NCI-H1930 (cell line): ENCODE data around the gene PIM3.
"Not testable (repeated sequence)": the region's sequence is repeated elsewhere in the genome, so short reads cannot be mapped to it uniquely, and the experiment has no call there.

ENCODE experiments used
- DNase-seq, 2 experiments: peaks; one replicate each; lab custom pipeline; 2025; lab: John Stamatoyannopoulos, UW

PIM3 gene

DNA sequence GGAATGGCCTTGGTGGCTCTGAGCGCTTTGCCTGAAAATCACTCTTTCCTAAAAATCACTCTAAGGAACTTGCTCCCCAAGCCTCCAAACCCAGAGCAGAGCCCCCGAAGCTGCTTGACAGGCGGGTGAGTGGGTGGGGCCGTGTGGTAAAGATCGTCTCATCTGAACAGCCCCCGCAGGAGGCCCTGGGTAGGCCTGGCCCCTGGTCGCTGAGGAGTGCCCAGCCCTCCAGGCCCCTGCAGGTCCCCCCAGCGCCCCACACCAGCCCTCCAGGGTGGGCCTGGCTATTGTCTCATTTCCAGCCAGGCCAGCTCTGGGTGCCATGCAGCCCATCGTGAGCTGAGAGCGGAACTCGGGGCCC lies 17.2 kb upstream of the PIM3 start:
- DNase-seq = no peak

DNA sequence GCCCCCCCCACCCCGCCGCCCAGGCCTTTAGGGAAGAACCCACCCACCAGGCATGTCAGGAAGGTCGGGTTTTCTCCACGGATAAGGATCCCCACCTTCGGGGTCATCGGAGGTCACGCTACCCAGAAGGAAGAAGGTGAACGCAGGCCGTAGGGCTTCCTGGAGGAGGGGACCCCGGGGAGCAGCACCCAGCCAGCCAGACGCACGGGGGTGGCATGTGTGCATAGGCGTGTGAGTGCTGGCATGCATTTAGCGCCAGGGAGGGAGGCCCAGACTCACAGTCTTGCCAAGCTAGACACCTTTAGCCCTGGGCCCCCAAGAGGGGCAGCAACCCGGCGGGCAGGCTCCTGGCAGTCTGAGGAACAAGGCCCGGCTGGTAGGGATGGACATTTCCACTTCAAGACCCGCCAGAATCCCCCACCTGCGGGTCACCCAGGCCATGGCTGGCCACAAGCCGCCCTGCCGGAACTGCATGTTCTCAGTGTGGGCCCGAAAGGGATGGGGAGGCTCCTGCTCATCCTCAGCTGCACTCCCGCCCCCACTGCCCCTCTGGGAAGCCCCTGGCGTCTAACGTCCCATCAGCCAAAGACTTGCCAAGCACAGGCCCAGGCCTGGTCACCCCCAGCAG lies 16.7 kb upstream of the PIM3 start:
- no peak for DNase-seq

DNA sequence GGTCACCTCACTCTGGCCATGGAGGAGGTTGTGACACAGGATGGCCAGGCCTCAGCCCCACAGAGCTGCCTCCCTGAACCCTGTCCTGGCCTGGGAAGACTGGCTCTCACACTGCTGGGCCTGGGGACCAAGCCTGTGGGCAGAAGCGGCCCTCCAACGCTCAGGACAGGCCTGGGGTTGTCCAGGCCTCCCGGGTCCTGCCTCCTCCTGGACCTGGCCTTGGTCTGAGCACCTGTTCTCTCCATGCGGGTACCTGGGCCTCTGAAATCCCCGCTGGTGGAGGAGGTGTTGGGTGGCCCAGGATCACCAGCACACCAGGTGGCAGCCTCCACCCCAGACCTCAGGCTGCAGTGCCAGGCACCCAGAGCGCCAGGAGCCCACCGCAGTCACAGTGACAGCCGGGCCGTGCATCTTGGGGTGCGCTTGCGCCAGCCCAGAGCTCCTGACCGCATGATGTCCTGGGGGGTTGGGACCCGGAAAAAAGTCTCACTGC lies 16.1 kb upstream of the PIM3 start:
- DNase-seq = no peak

DNA sequence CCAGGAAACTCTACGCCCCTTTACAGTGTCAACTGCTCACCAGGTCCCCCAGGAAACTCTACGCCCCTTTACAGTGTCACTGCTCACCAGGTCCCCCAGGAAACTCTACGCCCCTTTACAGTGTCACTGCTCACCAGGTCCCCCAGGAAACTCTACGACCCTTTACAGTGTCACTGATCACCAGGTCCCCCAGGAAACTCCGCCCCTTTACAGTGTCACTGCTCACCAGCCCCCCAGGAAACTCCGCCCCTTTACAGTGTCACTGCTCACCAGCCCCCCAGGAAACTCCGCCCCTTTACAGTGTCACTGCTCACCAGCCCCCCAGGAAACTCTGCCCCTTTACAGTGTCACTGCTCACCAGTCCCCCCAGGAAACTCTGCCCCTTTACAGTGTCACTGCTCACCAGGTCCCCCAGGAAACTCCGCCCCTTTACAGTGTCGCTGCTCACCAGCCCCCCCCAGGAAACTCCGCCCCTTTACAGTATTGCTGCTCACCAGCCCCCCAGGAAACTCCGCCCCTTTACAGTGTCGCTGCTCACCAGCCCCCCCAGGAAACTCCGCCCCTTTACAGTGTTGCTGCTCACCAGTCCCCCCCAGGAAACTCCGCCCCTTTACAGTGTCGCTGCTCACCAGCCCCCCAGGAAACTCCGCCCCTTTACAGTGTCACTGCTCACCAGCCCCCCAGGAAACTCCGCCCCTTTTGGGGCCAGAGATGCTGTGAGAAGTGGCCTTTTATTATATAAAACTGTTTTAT lies 15.4 kb upstream of the PIM3 start:
- DNase-seq = not testable (repeated sequence)

DNA sequence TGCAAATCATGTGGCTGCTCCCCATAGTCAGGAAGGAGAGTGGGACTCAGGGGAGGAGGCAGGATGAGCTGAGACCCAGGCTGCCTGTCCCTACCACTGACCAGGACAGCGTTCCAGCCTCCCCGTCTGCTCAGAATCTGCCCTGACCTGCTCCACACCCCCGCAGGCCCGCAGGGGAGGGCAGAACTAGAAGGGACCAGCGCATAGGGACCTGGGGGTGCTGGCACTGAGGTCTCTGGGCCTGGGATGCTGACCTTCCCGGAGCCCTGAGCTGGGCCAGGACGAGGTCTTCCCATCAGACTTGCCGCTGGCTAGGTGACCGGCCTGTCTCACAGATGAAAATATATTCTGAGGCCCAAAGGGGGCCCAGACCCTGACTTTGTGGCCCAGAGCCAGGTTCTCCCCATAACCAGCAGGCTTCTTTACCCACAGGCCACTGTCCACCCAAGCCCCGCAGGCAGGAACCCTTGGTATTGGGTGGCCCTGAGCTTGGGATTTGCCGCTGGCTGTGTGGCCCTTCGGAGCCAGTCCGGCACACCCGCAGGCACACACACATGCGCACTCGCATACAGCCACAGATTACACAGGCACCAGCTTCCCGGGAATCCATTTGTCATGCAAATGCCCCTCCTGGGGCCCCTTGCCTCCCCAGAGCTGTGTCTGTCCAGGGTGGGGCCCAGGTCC lies 13.8 kb upstream of the PIM3 start:
- DNase-seq = no peak

DNA sequence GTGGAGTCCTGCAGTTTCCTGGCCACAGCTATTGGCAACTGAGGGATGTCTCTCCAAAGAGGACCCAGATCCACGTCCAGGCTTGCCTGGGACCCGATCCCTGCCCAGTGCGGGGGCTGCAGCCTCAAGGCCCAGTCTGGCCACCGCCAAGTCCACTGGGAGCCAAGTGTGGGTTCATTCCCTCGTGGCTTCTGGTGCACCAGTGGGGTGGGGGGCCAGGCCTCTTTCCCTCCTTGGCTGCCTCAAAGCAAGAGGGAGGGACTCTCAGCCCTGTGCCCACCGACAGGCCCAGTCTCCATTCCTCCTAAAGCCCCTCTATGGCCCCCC lies 13.3 kb upstream of the PIM3 start:
- no peak for DNase-seq

DNA sequence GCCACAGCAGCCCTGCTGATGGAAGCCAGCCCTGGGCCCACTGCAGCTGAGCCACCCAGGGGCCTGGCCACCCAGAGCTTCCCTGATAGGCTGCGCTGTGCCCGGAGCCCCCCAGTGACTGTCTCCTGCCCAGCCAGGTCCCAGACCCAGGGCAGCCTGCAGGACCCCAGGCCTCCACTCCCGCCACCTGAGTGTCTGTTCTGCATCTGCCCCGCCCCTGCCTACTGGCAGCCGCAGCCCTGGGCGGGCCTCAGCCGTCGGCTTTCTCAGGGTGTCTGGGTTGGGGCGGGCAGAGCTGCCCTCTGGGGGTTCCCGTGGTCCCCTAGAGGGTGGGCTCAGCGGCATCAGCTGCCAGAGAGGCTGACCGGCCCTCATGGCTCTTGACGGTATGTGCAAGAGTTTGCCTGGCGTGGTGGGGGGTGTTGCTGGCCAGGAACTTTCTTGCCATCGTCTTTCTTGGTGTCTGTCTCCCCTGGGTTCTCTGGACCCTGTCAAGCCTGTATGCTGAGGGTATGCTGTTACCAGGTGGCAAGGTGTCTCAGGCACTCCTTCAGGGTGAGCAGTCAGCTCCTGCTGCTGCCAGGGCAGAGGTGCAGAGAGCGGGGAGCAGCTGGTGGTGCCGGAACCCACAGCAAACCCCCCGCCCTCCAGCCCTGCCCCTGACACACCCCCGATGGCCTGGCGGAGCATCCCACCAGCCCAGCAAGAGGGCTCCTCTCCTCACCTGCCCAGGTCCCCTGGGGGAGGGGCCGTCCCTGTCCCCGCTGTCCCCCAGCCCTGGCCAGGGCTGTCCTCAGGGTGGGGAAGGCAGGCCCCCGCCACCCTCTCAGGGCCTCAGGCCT lies 12.2 kb upstream of the PIM3 start:
- no peak for DNase-seq

DNA sequence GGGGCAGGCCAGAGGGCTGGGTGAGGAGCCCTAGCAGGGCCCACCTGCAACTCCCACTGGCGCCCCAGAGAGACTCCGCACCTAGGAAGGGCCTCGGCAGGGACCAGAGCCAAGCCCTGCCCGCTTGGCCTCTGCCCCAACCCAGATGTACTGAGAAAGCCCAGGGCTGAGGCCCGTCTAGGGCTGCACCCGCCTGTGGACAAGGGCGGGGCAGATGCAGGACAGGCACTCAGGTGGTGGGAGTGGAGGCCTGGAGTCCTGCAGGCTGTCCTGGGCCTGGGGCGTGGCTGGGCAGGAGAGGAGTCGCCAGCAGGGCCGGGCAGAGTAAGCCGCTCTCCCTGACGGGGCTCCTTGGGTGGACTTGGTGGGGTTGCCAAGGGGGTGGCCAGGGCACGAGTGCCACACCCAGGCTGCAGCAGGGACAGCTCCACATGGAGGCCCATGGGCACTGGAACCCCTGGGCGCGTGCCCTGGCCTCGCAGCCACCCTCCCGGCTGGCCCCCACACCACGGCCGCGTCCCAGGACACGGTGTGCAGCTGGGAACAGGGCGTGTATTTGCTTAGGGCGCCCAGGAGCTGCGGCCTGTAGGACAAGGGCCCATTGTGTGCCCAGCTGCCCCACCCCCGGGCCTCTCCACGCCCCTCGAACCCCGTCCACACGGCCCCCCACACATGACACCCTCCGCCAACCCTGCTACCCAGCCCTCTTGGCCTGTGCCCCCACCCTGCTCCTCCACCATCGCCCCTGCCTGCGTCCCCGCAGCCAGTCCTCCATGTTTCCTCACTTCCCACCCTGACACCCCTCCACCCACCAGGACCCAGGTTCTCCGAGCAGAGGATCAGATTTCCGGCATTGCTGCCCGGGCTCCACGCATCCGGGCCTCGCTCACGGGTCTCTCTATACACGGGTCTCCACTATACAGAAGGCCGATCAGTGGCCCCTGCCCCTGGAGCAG lies 11.3 kb upstream of the PIM3 start:
- no peak for DNase-seq

DNA sequence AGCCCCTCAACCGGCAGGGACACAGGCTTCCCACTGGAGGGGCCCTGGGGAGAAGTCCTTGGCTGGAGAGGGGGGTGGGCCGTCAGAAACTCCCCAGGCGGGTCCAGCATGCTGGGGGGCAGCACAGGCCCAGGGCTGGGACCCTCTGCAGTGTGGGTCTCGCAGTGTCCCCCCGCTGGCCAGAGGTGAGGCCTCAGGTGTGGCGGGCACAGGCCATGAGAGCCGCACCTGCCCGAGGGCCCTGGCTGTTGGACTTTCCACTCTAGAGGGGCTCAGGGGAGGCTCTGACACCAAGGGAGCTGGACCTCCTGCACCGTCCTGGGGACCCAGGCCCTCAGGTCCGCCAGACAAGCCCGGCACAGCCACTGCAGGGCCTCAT lies 10.7 kb upstream of the PIM3 start:
- no peak for DNase-seq

DNA sequence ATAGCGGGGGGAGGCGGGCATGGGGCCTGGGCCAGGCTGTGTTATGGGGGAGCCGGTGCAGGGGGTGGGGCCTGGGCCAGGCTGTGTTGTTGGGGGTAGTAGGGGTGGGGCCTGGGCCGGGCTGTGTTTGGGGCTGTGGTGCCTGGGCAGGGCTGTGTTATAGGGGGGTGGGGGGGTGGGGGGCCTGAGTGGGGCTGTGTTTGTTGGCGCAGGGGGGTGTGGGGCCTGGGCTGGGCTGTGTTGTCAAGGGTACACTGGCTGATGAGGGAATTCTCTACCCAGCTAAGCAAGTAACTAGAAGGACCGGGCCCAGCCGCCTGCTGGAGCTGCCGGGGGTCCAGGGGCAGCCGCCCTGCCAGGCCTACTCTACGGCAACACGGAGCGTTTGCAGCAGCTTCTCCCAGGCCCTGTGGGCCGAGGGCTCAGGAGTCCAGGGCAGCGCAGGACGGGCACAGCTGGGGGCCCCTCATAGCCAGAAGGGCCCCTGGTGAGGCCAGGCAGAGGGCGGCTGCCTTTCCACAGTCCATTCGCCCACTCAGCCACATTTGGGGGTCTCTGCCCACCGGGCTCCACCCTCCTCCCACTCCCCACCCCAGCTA lies 10.1 kb upstream of the PIM3 start:
- no peak for DNase-seq

DNA sequence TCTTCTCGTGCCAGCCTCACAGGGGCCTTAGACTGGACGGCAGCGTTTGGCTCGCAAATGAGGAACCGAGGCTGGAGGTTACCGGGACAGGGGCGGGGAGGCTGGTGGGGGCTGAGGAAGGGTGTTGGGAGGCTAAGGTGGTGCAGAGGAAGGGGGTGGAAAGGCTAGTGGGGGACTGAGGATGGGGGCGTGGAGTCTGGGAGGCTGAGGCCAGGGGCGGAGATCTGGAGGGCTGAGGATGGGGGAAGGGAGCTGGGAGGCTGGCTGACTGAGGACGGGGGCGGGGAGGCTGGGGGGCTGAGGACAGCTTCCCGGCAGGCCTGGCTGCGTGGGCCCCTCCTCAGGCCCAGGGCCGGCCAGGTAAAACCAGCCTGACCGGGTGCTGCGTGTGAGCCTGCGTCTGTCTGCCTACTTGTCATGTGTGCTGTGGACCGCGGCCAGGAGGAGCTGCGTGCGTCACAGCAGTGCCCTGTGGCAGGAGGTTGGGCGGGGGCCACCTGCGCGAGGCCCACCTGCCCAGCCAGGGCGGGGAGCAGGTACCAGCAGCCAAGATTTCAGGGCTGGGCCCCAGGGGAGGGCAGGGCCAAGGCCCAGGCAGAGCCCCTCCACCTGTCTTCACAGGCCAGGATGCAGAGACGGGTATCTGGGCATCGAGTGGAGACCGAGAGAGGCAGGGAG lies 9.4 kb upstream of the PIM3 start:
- DNase-seq = no peak

DNA sequence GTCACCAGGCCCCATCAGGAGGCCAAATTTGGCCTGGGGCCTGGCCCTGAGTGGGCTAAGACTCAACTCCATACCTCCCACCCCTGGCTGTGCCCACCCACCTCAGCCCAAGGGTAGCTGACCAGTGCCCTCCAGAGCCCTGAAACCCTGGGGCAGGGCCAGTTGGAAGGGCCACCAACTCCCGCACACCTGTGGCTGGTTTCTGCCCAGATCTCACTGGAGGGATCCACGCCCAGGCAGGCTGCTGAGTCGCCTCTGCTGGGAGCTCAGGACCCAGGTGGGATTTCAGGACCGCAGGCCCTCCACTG lies 8.9 kb upstream of the PIM3 start:
- no peak for DNase-seq

DNA sequence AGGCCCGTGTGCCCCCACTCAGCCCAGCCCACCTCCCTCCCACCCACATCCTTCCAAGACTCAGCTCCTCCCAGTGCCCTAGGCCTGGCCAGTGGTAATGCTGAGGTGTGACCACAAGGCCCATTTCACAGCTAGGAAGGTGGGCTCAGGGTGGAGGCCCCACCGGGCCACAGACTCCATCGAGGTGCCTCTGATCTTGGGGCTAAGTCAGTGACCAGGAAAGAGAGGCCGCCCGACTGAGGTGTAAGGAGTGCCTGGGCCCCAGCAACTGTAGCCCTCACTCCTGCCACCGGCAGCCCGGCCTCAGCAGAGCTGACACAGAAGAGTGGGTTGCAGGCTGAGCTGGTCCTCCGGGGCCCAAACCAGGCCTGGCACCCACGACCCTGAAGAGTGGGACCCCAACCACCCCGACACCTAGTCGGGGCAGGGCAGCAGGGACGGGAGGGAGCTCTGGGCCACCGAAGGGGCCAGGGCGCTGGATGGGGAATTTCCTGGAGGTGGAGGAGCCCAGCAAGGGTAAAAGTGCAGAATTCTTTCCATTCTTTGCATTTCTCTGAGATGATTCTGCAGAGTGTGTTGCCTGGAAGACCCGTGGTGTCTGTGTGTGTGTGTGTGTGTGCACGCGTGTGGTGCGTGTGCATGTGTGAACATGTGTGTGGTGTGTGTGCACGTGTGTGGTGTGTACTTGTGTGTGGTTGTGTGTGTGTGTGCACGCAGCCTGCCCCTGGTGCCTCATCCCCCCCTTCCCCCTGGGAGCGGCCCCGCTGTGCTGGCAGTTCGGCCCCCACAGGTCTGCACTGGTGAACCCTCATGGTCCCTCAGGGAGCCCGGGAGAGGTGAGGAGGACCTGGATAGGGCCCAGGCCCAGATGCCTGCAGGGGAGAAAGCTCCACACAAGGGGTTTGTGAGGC lies 8.3 kb upstream of the PIM3 start:
- no peak for DNase-seq

DNA sequence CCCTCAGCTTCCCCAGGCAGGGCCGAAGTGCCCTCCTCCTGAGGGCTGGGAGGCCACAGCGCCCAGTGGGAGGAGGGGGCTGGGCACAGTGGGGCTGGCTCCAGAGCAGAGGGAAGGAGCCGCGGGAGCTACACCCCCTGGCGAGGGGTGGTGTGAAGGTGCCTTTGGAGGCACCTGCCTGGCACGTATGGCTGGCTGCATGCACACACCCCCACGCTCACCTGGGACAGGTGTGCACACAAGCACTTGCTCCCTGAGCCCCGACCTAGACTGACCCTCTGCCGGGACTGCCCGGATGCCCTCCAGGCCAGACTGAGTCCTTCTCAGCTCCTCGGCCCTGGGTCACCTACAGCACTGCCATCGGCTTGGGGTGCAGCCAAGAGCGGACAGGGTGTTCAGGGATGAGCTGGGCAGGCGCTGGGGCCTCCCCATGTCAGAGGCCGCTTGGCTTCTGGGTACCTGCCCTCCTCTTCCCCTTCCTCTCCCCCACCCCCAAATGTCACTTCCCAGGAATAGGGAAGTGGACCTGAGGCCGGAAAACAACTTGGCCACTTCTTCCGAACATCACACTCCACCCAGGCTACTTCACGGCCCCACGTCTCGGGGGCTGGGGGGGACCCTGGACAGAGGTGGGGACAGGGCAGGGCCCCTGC lies 7.4 kb upstream of the PIM3 start:
- no peak for DNase-seq

DNA sequence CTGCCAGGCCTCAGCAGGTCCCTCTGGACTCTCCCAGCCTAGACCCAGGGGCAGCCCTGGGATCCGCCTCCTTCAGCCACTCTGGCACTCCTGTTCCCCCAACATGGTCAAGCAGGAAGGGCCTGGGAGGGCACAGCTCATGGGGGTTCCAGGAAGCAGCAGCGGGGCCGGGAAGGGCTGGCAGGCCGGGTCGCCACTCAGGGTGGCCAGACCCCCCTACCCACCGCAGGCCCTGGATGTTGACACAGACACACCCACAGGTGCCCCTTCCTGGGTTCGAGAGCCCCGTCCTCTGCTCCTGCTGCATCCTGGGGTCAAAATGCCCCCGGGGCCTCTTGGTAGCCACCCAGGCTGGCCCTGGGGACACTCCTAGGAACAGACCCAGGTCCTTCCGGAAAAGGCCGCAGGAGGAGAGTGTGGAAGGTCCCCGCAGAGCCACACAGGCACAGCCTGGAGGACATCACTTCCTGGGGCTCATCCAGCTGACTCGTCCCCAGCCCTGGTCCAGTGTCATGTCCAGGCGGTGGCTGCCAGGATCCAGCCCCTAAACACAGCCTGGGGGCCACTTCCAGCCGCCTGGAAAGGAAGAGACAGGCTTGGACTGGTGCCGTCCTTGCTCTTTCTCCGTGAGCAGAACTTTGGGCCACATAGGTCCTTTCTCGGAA lies 6.8 kb upstream of the PIM3 start:
- DNase-seq = no peak

DNA sequence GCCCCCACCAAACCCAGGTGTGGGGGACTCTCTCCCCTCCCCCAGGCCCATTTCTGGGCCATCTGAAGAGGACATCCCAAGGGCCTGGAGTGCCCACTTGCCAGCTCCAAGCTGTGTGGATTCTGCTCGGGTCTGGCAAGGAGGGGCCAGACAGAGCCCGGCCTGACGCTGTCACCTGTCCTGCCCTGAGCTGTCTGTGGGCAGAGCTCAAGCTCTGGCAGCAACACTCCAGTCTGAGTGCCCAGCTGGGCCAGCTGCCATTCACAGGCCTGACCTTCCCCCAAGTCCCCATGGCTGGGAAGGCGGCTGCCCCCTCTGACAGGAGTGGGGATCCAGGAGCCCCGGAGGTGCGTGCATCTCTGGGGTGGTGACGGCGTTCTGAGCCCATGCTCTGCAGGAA lies 6.2 kb upstream of the PIM3 start:
- DNase-seq = no peak

DNA sequence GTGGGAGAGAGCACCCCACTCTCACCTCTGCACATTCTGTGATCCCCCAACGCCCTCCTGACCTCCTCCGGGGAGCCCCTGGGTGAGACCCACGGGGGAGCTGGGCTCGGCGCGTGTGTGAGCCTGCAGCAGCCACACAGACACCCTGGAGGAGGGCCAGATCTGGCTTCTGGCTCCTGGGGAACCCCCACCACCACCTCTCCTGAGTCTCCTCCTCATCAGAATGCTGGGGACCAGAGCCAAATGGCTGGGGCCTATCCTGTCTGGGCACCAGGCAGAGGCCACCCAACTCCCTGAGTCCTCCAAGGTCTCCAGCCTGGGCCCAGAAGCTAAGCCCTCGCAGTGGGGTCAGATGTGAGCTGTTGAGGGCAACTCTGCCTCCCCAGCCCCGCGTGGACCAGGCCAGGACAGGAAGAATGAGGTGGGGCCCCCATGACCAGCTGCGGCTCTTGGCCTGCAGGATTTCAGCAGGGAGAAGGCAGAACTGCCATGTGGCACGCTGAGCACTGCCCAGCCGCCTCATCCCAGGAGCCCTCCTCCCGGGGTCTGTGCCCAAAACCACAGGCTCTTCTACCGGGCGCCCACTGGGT lies 5.5 kb upstream of the PIM3 start:
- no peak for DNase-seq
